Neural crest cell (in vitro differentiated cells): ENCODE results near the gene TADA2B. TPM values are rescaled to one million over a fixed set of nuclear protein-coding genes. Genes with fewer than 3 reads are reported as not detected.

Experiments used
- DNase-seq: peaks from one replicate; pipeline ENCODE4 v3.0.0; 2021; ENCODE audit warnings: low read depth, mixed read lengths, low spot score
- H3K27ac Mint-ChIP-seq: one replicate; pipeline ENCODE4 v1.8.0; 2021; ENCODE audit warnings: mild to moderate bottlenecking, mixed read lengths; ENCODE audit not compliant: unreplicated experiment
- H3K27me3 Mint-ChIP-seq: 2 replicates; pipeline ENCODE4 v1.8.0; 2021; ENCODE audit warnings: low read depth, mild to moderate bottlenecking, mixed read lengths
- H3K36me3 Mint-ChIP-seq: 2 replicates; pipeline ENCODE4 v1.8.0; 2021; ENCODE audit warnings: low read depth, mild to moderate bottlenecking, mixed read lengths
- H3K4me1 Mint-ChIP-seq: 2 replicates; pipeline ENCODE4 v1.8.0; 2021; ENCODE audit warnings: mixed read lengths
- H3K4me3 Mint-ChIP-seq: one replicate; pipeline ENCODE4 v1.8.0; 2021; ENCODE audit warnings: mild to moderate bottlenecking, mixed read lengths
- H3K9me3 Mint-ChIP-seq: 2 replicates; pipeline ENCODE4 v1.8.0; 2021; ENCODE audit warnings: mixed read lengths
- CTCF ChIP-seq: fragments of 200-600 bp; sonication (generic); conservative IDR thresholded peaks from 2 replicates; pipeline ENCODE4 v1.5.0; 2021; ENCODE audit warnings: antibody characterized with exemption, mild to moderate bottlenecking
- total RNA-seq: library from RNA; stranded (reverse); gene quantifications from 2 replicates; pipeline ENCODE4 v1.2.1, GENCODE V29; 2021

The TADA2B gene
- total RNA-seq, 1 donor from 2014 or later = 19.2 TPM

- H3K4me1 Mint-ChIP-seq = no peaks in the 10 kb centered on the region
- TF ChIP-seq CTCF = no peak
- H3K27me3 Mint-ChIP-seq = no peaks in the 10 kb centered on the region
- no peak for DNase-seq
- H3K36me3 Mint-ChIP-seq = peaks cover 18% of the 10 kb centered on the region
- no peaks in the 10 kb centered on the region for H3K9me3 Mint-ChIP-seq
- no peak overlapping the region for H3K4me3 Mint-ChIP-seq
- no peak overlapping the region for H3K27ac Mint-ChIP-seq
Measured at GRCh38 chr4:7014815-7015214, 28.4 kb upstream of the TADA2B start.

GRCh38 chr4:7015383-7016035 is 27.7 kb upstream of the TADA2B start:
- Mint-ChIP-seq H3K27ac (no peak overlapping the region), H3K27me3 (no peaks in the 10 kb centered on the region), H3K4me3 (no peak overlapping the region), H3K9me3 (no peaks in the 10 kb centered on the region), H3K36me3 (peaks cover 18% of the 10 kb centered on the region), H3K4me1 (peaks cover 5% of the 10 kb centered on the region)
- TF ChIP-seq CTCF = no peak
- no peak for DNase-seq

- H3K4me3 Mint-ChIP-seq = no peak overlapping the region
- H3K36me3 Mint-ChIP-seq = peaks cover 16% of the 10 kb centered on the region
- peaks cover 11% of the 10 kb centered on the region for H3K4me1 Mint-ChIP-seq
- DNase-seq = no peak
- H3K27ac Mint-ChIP-seq = peak overlapping the region; percentile 90
- no peaks in the 10 kb centered on the region for H3K27me3 Mint-ChIP-seq
- no peaks in the 10 kb centered on the region for H3K9me3 Mint-ChIP-seq
- no peak for TF ChIP-seq CTCF
Measured at GRCh38 chr4:7016086-7016485, 27.1 kb upstream of the TADA2B start.

- Mint-ChIP-seq H3K27ac (no peak overlapping the region), H3K4me3 (no peak overlapping the region), H3K9me3 (no peaks in the 10 kb centered on the region), H3K27me3 (no peaks in the 10 kb centered on the region), H3K4me1 (peaks cover 14% of the 10 kb centered on the region), H3K36me3 (peaks cover 16% of the 10 kb centered on the region)
- no peak for DNase-seq
- no peak for TF ChIP-seq CTCF
Measured at GRCh38 chr4:7016512-7016911, 26.7 kb upstream of the TADA2B start.

GRCh38 chr4:7017446-7018048 is 25.6 kb upstream of the TADA2B start:
- Mint-ChIP-seq H3K4me1 (peaks cover 24% of the 10 kb centered on the region), H3K36me3 (peaks cover 20% of the 10 kb centered on the region), H3K9me3 (no peaks in the 10 kb centered on the region), H3K27ac (peak overlapping the region; percentile 80), H3K4me3 (no peak overlapping the region), H3K27me3 (no peaks in the 10 kb centered on the region)
- no peak for TF ChIP-seq CTCF
- no peak for DNase-seq
